Measurements from ENCODE around the gene LMF1. TPM values are rescaled to one million over a fixed set of nuclear protein-coding genes. Genes with fewer than 3 reads are reported as not detected.

LMF1 gene
- total RNA-seq = 9.4 TPM

GRCh38 chr16:970766-971581 is at the start of gene LMF1:
TSS of gene LMF1 (minus strand) at chr16:970984. CDS start at chr16:970980, 4 bp downstream.
- DNase-seq = peak; percentile 97

- DNase-seq = no peak
These were observed 49.3 kb upstream of the LMF1 start for GRCh38 chr16:1020091-1020399.

GRCh38 chr16:1019231-1020090 is 48.7 kb upstream of the LMF1 start:
- DNase-seq = peak; percentile 75

GRCh38 chr16:1018447-1019198 is 47.8 kb upstream of the LMF1 start:
- DNase-seq = no peak

GRCh38 chr16:1014771-1015495 is 44.1 kb upstream of the LMF1 start:
- DNase-seq = no peak

- DNase-seq = no peak
These were observed 43.4 kb upstream of the LMF1 start for GRCh38 chr16:1014221-1014620.

- no peak for DNase-seq
These were observed 42.8 kb upstream of the LMF1 start for GRCh38 chr16:1013593-1013900.

GRCh38 chr16:1012722-1013592 is 42.2 kb upstream of the LMF1 start:
- DNase-seq = no peak

- DNase-seq = no peak
These were observed 41.4 kb upstream of the LMF1 start for GRCh38 chr16:1012135-1012534.

- DNase-seq = no peak
These were observed 40.7 kb upstream of the LMF1 start for GRCh38 chr16:1011316-1012082.

- DNase-seq = no peak
These were observed 40.0 kb upstream of the LMF1 start for GRCh38 chr16:1010815-1011214.

GRCh38 chr16:1010251-1010650 is 39.5 kb upstream of the LMF1 start:
- no peak for DNase-seq

- DNase-seq = no peak
These were observed 38.8 kb upstream of the LMF1 start for GRCh38 chr16:1009358-1010150.

- DNase-seq = no peak
These were observed 37.3 kb upstream of the LMF1 start for GRCh38 chr16:1008085-1008484.

- no peak for DNase-seq
These were observed 36.6 kb upstream of the LMF1 start for GRCh38 chr16:1007284-1007850.

- DNase-seq = no peak
These were observed 36.0 kb upstream of the LMF1 start for GRCh38 chr16:1006781-1007180.

GRCh38 chr16:1005286-1005685 is 34.5 kb upstream of the LMF1 start:
- no peak for DNase-seq

- DNase-seq = no peak
These were observed 32.9 kb upstream of the LMF1 start for GRCh38 chr16:1003391-1004347.

Data from occipital lobe (tissue), 2 donors.